ENCODE results near the gene DBH. TPM values are rescaled to one million over a fixed set of nuclear protein-coding genes. Genes with fewer than 3 reads are reported as not detected.

DBH gene
- total RNA-seq, 1 donor from 2014 or later: not detected

DNA sequence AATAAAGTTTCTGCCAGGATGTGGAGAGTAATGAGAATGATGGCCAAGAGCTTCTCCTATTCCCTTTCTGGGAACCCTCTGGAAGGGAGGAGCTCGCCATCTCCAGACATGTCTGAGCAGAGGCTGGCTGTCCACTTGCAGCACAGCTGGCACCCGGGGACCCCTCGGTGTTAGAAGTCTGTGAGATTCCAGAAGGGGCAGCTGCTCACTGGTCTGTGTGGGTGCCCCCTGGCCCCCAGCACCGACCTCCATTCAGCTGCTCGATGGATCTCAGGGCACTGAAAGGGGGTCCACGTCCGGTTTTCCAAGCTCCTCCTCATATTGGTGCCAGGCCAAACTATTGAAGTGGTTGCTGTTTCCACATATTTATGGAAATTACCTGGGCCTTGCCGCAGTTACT, 23.3 kb upstream of the DBH start:
- Histone ChIP-seq H3K9me3 (ENCODE audit: insufficient read depth, low read depth, low read length) (no peaks in the 10 kb centered on the region), H3K79me2 (ENCODE audit: insufficient read depth, low read length) (no peaks in the 10 kb centered on the region), H3K4me1 (ENCODE audit: insufficient read depth, low read length) (no peaks in the 10 kb centered on the region), H3K27ac (ENCODE audit: low read depth, low read length) (no peak overlapping the region), H4K20me1 (ENCODE audit: insufficient read depth, low read length) (no peaks in the 10 kb centered on the region), H3K36me3 (ENCODE audit: insufficient read depth, low read length) (no peaks in the 10 kb centered on the region), H3K4me2 (ENCODE audit: low read length) (no peak overlapping the region), H3K9ac (ENCODE audit: low read length) (no peak overlapping the region), H2AFZ (ENCODE audit: low read depth, low read length) (no peak overlapping the region), H3K4me3 (ENCODE audit: insufficient read depth, low read depth, low read length) (no peak overlapping the region), H3K27me3 (ENCODE audit: insufficient read depth, low read length) (peaks cover 44% of the 10 kb centered on the region)
- TF ChIP-seq EZH2 (IDR thresholded peaks at IDR 0.05; ENCODE audit: insufficient read depth, low read length) (no peak), CTCF (IDR thresholded peaks at IDR 0.05; ENCODE audit: insufficient read depth, low read depth, low read length) (no peak)
- no peaks in the 10 kb centered on the region for H3K4me1 Mint-ChIP-seq (ENCODE audit: low read depth, unreplicated experiment)
- peaks cover 1% of the 10 kb centered on the region for H3K36me3 Mint-ChIP-seq (ENCODE audit: low read depth, unreplicated experiment)
- FAIRE-seq: no peak
- peaks cover 88% of the 10 kb centered on the region for H3K27me3 Mint-ChIP-seq (ENCODE audit: low read depth, unreplicated experiment)
- H3K4me3 Mint-ChIP-seq (ENCODE audit: unreplicated experiment): no peak overlapping the region
- no peak for DNase-seq (ENCODE audit: low read depth)
- H3K9me3 Mint-ChIP-seq (ENCODE audit: unreplicated experiment): peaks cover 2% of the 10 kb centered on the region
- no peak overlapping the region for H3K27ac Mint-ChIP-seq (ENCODE audit: unreplicated experiment)

- Histone ChIP-seq H3K9ac (ENCODE audit: low read length) (no peak overlapping the region), H3K27ac (ENCODE audit: low read depth, low read length) (no peak overlapping the region), H2AFZ (ENCODE audit: low read depth, low read length) (no peak overlapping the region), H3K36me3 (ENCODE audit: insufficient read depth, low read length) (no peaks in the 10 kb centered on the region), H4K20me1 (ENCODE audit: insufficient read depth, low read length) (no peaks in the 10 kb centered on the region), H3K4me1 (ENCODE audit: insufficient read depth, low read length) (no peaks in the 10 kb centered on the region), H3K4me3 (ENCODE audit: insufficient read depth, low read depth, low read length) (no peak overlapping the region), H3K27me3 (ENCODE audit: insufficient read depth, low read length) (peaks cover 43% of the 10 kb centered on the region), H3K4me2 (ENCODE audit: low read length) (no peak overlapping the region), H3K9me3 (ENCODE audit: insufficient read depth, low read depth, low read length) (no peaks in the 10 kb centered on the region), H3K79me2 (ENCODE audit: insufficient read depth, low read length) (no peaks in the 10 kb centered on the region)
- TF ChIP-seq CTCF (IDR thresholded peaks at IDR 0.05; ENCODE audit: insufficient read depth, low read depth, low read length) (no peak), EZH2 (IDR thresholded peaks at IDR 0.05; ENCODE audit: insufficient read depth, low read length) (no peak)
- peaks cover 88% of the 10 kb centered on the region for H3K27me3 Mint-ChIP-seq (ENCODE audit: low read depth, unreplicated experiment)
- DNase-seq (ENCODE audit: low read depth): no peak
- peaks cover 3% of the 10 kb centered on the region for H3K9me3 Mint-ChIP-seq (ENCODE audit: unreplicated experiment)
- no peak overlapping the region for H3K4me3 Mint-ChIP-seq (ENCODE audit: unreplicated experiment)
- H3K36me3 Mint-ChIP-seq (ENCODE audit: low read depth, unreplicated experiment): peaks cover 3% of the 10 kb centered on the region
- FAIRE-seq: no peak
- H3K4me1 Mint-ChIP-seq (ENCODE audit: low read depth, unreplicated experiment): no peaks in the 10 kb centered on the region
- H3K27ac Mint-ChIP-seq (ENCODE audit: unreplicated experiment): no peak overlapping the region
These were observed 22.7 kb upstream of the DBH start for GRCh38 chr9:133613432-133613831.

DNA sequence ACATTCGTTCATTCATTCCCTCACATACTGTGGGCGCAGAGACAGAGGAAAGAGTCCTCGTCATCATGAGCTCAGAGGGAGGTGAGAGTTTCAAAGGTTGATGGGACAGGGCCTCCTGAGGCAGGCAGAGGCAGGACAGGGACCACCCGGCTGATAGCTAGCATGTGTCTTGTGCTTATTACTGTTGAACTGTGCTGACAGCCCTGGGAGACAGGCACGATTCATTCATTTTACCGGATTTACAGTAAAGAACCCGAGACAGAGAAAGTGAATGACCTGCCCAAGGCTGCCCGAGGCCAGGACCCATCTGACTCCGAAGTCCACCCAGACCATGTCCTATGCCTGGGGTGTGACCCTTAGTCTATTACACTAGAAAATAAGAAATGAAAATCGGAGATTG, 22.1 kb upstream of the DBH start:
- H3K4me1 Mint-ChIP-seq (ENCODE audit: low read depth, unreplicated experiment): no peaks in the 10 kb centered on the region

More for the DNA sequence above, 22.1 kb upstream of the DBH start:
- no peak overlapping the region for H3K4me3 Mint-ChIP-seq (ENCODE audit: unreplicated experiment)
- Histone ChIP-seq H3K79me2 (ENCODE audit: insufficient read depth, low read length) (no peaks in the 10 kb centered on the region), H2AFZ (ENCODE audit: low read depth, low read length) (no peak overlapping the region), H3K36me3 (ENCODE audit: insufficient read depth, low read length) (no peaks in the 10 kb centered on the region), H3K9ac (ENCODE audit: low read length) (no peak overlapping the region), H3K4me3 (ENCODE audit: insufficient read depth, low read depth, low read length) (no peak overlapping the region), H4K20me1 (ENCODE audit: insufficient read depth, low read length) (no peaks in the 10 kb centered on the region), H3K27ac (ENCODE audit: low read depth, low read length) (no peak overlapping the region), H3K27me3 (ENCODE audit: insufficient read depth, low read length) (peaks cover 44% of the 10 kb centered on the region), H3K9me3 (ENCODE audit: insufficient read depth, low read depth, low read length) (no peaks in the 10 kb centered on the region), H3K4me2 (ENCODE audit: low read length) (no peak overlapping the region), H3K4me1 (ENCODE audit: insufficient read depth, low read length) (no peaks in the 10 kb centered on the region)
- H3K27ac Mint-ChIP-seq (ENCODE audit: unreplicated experiment): no peak overlapping the region
- H3K27me3 Mint-ChIP-seq (ENCODE audit: low read depth, unreplicated experiment): peaks cover 92% of the 10 kb centered on the region
- TF ChIP-seq CTCF (IDR thresholded peaks at IDR 0.05; ENCODE audit: insufficient read depth, low read depth, low read length) (no peak), EZH2 (IDR thresholded peaks at IDR 0.05; ENCODE audit: insufficient read depth, low read length) (no peak)
- H3K9me3 Mint-ChIP-seq (ENCODE audit: unreplicated experiment): peaks cover 3% of the 10 kb centered on the region
- DNase-seq (ENCODE audit: low read depth) (no peak), FAIRE-seq (no peak)
- H3K36me3 Mint-ChIP-seq (ENCODE audit: low read depth, unreplicated experiment): peaks cover 3% of the 10 kb centered on the region

Data from astrocyte (in vitro differentiated cells and primary cell).